ENCODE measurements around the gene ELFN2. TPM values are rescaled to one million over a fixed set of nuclear protein-coding genes. Genes with fewer than 3 reads are reported as not detected.

ELFN2 gene
- total and polyA plus RNA-seq, 12 donors: 0.04 to 3.3 (median 0.32) TPM; not detected in 2

GRCh38 chr22:37416389-37416788 is 10.9 kb downstream of the ELFN2 start:
- 49 to 64% (median 53%) methylated on average over 6 of the region's 6 CpGs for WGBS, 4 donors
- Histone ChIP-seq H3K9me3 (replicated peaks in 1 of 3) (no peaks in the 10 kb centered on the region), H3K4me1 (replicated peaks in 1 of 2) (no peaks in the 10 kb centered on the region), H3K36me3 (replicated peaks in 1 of 2) (no peaks in the 10 kb centered on the region), H3K27ac (no peak overlapping the region), H3K27me3 (peaks cover 17% of the 10 kb centered on the region), H3K4me3 (no peak overlapping the region)
- intact Hi-C loops (cut with DNase I): no loop called here
- no peak for DNase-seq
- TF ChIP-seq CTCF (IDR thresholded peaks at IDR 0.05): no peak
- TF ChIP-seq POLR2A (IDR thresholded peaks at IDR 0.05): no peak

- WGBS, 4 donors: 80 to 92% (median 87%) methylated on average over 6 to 8 of the region's 8 CpGs
- H3K27me3 ChIP-seq: peaks cover 13% of the 10 kb centered on the region
Observed at GRCh38 chr22:37415210-37415609, 12.1 kb downstream of the ELFN2 start.

GRCh38 chr22:37414288-37414687 is 13.0 kb downstream of the ELFN2 start:
- no peak for DNase-seq
- TF ChIP-seq POLR2A (IDR thresholded peaks at IDR 0.05) (no peak), CTCF (IDR thresholded peaks at IDR 0.05) (no peak)
- Histone ChIP-seq H3K9me3 (replicated peaks in 1 of 3) (no peaks in the 10 kb centered on the region), H3K4me3 (no peak overlapping the region), H3K27me3 (peaks cover 9% of the 10 kb centered on the region), H3K36me3 (replicated peaks in 1 of 2) (no peaks in the 10 kb centered on the region), H3K27ac (no peak overlapping the region), H3K4me1 (replicated peaks in 1 of 2) (no peaks in the 10 kb centered on the region)
- intact Hi-C loops (cut with DNase I): no loop called here
- WGBS, 4 donors: 88 to 90% (median 90%) methylated on average over 2 of the region's 2 CpGs

More at GRCh38 chr22:37415210-37415609, 12.1 kb downstream of the ELFN2 start:
- H3K36me3 ChIP-seq (replicated peaks in 1 of 2): no peaks in the 10 kb centered on the region
- DNase-seq: no peak
- H3K9me3 ChIP-seq (replicated peaks in 1 of 3): no peaks in the 10 kb centered on the region
- intact Hi-C loops (cut with DNase I): no loop called here
- no peak overlapping the region for H3K4me3 ChIP-seq
- no peaks in the 10 kb centered on the region for H3K4me1 ChIP-seq (replicated peaks in 1 of 2)
- no peak for TF ChIP-seq POLR2A (IDR thresholded peaks at IDR 0.05)
- TF ChIP-seq CTCF (IDR thresholded peaks at IDR 0.05): no peak
- H3K27ac ChIP-seq: no peak overlapping the region

GRCh38 chr22:37413546-37413945 is 13.7 kb downstream of the ELFN2 start:
- TF ChIP-seq CTCF (IDR thresholded peaks at IDR 0.05) (no peak), POLR2A (IDR thresholded peaks at IDR 0.05) (no peak)
- Histone ChIP-seq H3K4me1 (replicated peaks in 1 of 2) (no peaks in the 10 kb centered on the region), H3K9me3 (replicated peaks in 1 of 3) (no peaks in the 10 kb centered on the region), H3K27ac (no peak overlapping the region), H3K36me3 (replicated peaks in 1 of 2) (no peaks in the 10 kb centered on the region), H3K4me3 (no peak overlapping the region), H3K27me3 (peaks cover 11% of the 10 kb centered on the region)
- DNase-seq: no peak
- intact Hi-C loops (cut with DNase I): no loop called here
- 85 to 94% (median 88%) methylated on average over 4 of the region's 4 CpGs; no CpG with 5 or more reads in 1 of the 4 donors for WGBS, 4 donors
